ENCODE data around the gene HBZ. TPM values are rescaled to one million over a fixed set of nuclear protein-coding genes. Genes with fewer than 3 reads are reported as not detected.
"Not testable (repeated sequence)": the region's sequence is repeated elsewhere in the genome, so short reads cannot be mapped to it uniquely, and the experiment has no call there.

The HBZ gene
- total RNA-seq, 1 donor from 2014 or later, result not detected

GRCh38 chr16:169014-169413 lies 16.6 kb downstream of the HBZ start:
- DNase-seq, result no peak
- no peaks in the 10 kb centered on the region for H3K9me3 ChIP-seq (replicated peaks)
- H3K27me3 ChIP-seq (ENCODE audit: low read depth), result peaks cover 76% of the 10 kb centered on the region
- no peak for TF ChIP-seq CTCF (IDR thresholded peaks at IDR 0.05; ENCODE audit: borderline replicate concordance)
- no peak overlapping the region for H3K4me3 ChIP-seq
- H3K36me3 ChIP-seq, result no peaks in the 10 kb centered on the region
- peaks cover 23% of the 10 kb centered on the region for H3K4me1 ChIP-seq
- H3K27ac ChIP-seq (replicated peaks), result no peak overlapping the region
- intact Hi-C loops (cut with micrococcal nuclease), result no loop called here

DNA sequence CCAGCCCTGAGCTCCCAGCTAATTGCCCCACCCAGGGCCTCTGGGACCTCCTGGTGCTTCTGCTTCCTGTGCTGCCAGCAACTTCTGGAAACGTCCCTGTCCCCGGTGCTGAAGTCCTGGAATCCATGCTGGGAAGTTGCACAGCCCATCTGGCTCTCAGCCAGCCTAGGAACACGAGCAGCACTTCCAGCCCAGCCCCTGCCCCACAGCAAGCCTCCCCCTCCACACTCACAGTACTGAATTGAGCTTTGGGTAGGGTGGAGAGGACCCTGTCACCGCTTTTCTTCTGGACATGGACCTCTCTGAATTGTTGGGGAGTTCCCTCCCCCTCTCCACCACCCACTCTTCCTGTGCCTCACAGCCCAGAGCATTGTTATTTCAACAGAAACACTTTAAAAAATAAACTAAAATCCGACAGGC lies 17.7 kb downstream of the HBZ start:
- H3K4me3 ChIP-seq; H3K27ac ChIP-seq (replicated peaks); intact Hi-C loops (cut with micrococcal nuclease); H3K36me3 ChIP-seq; H3K9me3 ChIP-seq (replicated peaks): not testable (repeated sequence)
- Histone ChIP-seq H3K27me3 (ENCODE audit: low read depth) (peaks cover 82% of the 10 kb centered on the region), H3K4me1 (peaks cover 21% of the 10 kb centered on the region)
- peak; percentile 26 for DNase-seq

DNA sequence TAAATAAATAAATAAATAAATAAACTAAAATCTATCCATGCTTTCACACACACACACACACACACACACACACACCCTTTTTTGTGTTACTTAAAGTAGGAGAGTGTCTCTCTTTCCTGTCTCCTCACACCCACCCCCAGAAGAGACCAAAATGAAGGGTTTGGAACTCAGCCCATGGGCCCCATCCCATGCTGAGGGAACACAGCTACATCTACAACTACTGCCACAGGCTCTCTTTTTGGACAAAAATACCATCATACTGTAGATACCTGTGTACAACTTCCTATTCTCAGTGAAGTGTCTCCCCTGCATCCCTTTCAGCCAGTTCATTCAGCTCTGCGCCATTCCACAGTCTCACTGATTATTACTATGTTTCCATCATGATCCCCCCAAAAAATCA lies 18.3 kb downstream of the HBZ start:
- intact Hi-C loops (cut with micrococcal nuclease), result no loop called here
- Histone ChIP-seq H3K9me3 (replicated peaks) (no peaks in the 10 kb centered on the region), H3K27me3 (ENCODE audit: low read depth) (peaks cover 82% of the 10 kb centered on the region), H3K4me3 (no peak overlapping the region), H3K36me3 (no peaks in the 10 kb centered on the region), H3K27ac (replicated peaks) (no peak overlapping the region), H3K4me1 (peaks cover 17% of the 10 kb centered on the region)
- DNase-seq, result no peak
- TF ChIP-seq CTCF (IDR thresholded peaks at IDR 0.05; ENCODE audit: borderline replicate concordance), result no peak

DNA sequence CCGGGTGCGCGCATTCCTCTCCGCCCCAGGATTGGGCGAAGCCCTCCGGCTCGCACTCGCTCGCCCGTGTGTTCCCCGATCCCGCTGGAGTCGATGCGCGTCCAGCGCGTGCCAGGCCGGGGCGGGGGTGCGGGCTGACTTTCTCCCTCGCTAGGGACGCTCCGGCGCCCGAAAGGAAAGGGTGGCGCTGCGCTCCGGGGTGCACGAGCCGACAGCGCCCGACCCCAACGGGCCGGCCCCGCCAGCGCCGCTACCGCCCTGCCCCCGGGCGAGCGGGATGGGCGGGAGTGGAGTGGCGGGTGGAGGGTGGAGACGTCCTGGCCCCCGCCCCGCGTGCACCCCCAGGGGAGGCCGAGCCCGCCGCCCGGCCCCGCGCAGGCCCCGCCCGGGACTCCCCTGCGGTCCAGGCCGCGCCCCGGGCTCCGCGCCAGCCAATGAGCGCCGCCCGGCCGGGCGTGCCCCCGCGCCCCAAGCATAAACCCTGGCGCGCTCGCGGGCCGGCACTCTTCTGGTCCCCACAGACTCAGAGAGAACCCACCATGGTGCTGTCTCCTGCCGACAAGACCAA lies 20.0 kb downstream of the HBZ start, which contains the start of gene HBA2:
Gene HBA2 (plus strand): TSS at position 503 of the 568 bp plus-strand sequence. CDS start 37 bp downstream, at position 540.
- H3K9me3 ChIP-seq (replicated peaks); H3K4me3 ChIP-seq; H3K4me1 ChIP-seq; H3K27ac ChIP-seq (replicated peaks); DNase-seq; intact Hi-C loops (cut with micrococcal nuclease); H3K36me3 ChIP-seq: not testable (repeated sequence)
- peaks cover 75% of the 10 kb centered on the region for H3K27me3 ChIP-seq (ENCODE audit: low read depth)

DNA sequence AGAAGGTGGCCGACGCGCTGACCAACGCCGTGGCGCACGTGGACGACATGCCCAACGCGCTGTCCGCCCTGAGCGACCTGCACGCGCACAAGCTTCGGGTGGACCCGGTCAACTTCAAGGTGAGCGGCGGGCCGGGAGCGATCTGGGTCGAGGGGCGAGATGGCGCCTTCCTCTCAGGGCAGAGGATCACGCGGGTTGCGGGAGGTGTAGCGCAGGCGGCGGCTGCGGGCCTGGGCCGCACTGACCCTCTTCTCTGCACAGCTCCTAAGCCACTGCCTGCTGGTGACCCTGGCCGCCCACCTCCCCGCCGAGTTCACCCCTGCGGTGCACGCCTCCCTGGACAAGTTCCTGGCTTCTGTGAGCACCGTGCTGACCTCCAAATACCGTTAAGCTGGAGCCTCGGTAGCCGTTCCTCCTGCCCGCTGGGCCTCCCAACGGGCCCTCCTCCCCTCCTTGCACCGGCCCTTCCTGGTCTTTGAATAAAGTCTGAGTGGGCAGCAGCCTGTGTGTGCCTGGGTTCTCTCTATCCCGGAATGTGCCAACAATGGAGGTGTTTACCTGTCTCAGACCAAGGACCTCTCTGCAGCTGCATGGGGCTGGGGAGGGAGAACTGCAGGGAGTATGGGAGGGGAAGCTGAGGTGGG lies 20.9 kb downstream of the HBZ start:
- H3K27ac ChIP-seq (replicated peaks); DNase-seq; H3K36me3 ChIP-seq; H3K9me3 ChIP-seq (replicated peaks); intact Hi-C loops (cut with micrococcal nuclease); H3K4me3 ChIP-seq; H3K4me1 ChIP-seq: not testable (repeated sequence)
- peaks cover 75% of the 10 kb centered on the region for H3K27me3 ChIP-seq (ENCODE audit: low read depth)

DNA sequence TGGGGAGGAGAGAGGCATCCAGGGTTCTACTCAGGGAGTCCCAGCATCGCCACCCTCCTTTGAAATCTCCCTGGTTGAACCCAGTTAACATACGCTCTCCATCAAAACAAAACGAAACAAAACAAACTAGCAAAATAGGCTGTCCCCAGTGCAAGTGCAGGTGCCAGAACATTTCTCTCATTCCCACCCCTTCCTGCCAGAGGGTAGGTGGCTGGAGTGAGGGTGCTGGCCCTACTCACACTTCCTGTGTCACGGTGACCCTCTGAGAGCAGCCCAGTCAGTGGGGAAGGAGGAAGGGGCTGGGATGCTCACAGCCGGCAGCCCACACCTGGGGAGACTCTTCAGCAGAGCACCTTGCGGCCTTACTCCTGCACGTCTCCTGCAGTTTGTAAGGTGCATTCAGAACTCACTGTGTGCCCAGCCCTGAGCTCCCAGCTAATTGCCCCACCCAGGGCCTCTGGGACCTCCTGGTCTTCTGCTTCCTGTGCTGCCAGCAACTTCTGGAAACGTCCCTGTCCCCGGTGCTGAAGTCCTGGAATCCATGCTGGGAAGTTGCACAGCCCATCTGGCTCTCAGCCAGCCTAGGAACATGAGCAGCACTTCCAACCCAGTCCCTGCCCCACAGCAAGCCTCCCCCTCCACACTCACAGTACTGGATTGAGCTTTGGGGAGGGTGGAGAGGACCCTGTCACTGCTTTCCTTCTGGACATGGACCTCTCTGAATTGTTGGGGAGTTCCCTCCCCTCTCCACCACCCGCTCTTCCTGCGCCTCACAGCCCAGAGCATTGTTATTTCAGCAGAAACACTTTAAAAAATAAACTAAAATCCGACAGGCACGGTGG lies 21.7 kb downstream of the HBZ start:
- DNase-seq; H3K4me1 ChIP-seq; H3K4me3 ChIP-seq; H3K9me3 ChIP-seq (replicated peaks); H3K36me3 ChIP-seq; intact Hi-C loops (cut with micrococcal nuclease); H3K27ac ChIP-seq (replicated peaks): not testable (repeated sequence)
- H3K27me3 ChIP-seq (ENCODE audit: low read depth), result peaks cover 75% of the 10 kb centered on the region

GRCh38 chr16:175011-175949 lies 22.8 kb downstream of the HBZ start:
- Histone ChIP-seq H3K4me1 (peaks cover 11% of the 10 kb centered on the region), H3K27me3 (ENCODE audit: low read depth) (peaks cover 77% of the 10 kb centered on the region), H3K27ac (replicated peaks) (no peak overlapping the region), H3K36me3 (no peaks in the 10 kb centered on the region), H3K9me3 (replicated peaks) (no peaks in the 10 kb centered on the region), H3K4me3 (no peak overlapping the region)
- intact Hi-C loops (cut with micrococcal nuclease), result no loop called here
- TF ChIP-seq CTCF (IDR thresholded peaks at IDR 0.05; ENCODE audit: borderline replicate concordance), result no peak
- no peak for DNase-seq

DNA sequence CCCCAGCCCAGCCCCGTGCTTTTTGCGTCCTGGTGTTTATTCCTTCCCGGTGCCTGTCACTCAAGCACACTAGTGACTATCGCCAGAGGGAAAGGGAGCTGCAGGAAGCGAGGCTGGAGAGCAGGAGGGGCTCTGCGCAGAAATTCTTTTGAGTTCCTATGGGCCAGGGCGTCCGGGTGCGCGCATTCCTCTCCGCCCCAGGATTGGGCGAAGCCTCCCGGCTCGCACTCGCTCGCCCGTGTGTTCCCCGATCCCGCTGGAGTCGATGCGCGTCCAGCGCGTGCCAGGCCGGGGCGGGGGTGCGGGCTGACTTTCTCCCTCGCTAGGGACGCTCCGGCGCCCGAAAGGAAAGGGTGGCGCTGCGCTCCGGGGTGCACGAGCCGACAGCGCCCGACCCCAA lies 23.6 kb downstream of the HBZ start:
- H3K27ac ChIP-seq (replicated peaks), result not testable (repeated sequence)

DNA sequence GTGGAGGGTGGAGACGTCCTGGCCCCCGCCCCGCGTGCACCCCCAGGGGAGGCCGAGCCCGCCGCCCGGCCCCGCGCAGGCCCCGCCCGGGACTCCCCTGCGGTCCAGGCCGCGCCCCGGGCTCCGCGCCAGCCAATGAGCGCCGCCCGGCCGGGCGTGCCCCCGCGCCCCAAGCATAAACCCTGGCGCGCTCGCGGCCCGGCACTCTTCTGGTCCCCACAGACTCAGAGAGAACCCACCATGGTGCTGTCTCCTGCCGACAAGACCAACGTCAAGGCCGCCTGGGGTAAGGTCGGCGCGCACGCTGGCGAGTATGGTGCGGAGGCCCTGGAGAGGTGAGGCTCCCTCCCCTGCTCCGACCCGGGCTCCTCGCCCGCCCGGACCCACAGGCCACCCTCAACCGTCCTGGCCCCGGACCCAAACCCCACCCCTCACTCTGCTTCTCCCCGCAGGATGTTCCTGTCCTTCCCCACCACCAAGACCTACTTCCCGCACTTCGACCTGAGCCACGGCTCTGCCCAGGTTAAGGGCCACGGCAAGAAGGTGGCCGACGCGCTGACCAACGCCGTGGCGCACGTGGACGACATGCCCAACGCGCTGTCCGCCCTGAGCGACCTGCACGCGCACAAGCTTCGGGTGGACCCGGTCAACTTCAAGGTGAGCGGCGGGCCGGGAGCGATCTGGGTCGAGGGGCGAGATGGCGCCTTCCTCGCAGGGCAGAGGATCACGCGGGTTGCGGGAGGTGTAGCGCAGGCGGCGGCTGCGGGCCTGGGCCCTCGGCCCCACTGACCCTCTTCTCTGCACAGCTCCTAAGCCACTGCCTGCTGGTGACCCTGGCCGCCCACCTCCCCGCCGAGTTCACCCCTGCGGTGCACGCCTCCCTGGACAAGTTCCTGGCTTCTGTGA lies 24.3 kb downstream of the HBZ start, which contains the start of gene HBA1:
Gene HBA1 (plus strand): TSS at position 204 of the 906 bp plus-strand sequence. CDS start 37 bp downstream, at position 241.
- peaks cover 25% of the 10 kb centered on the region for H3K4me1 ChIP-seq
- DNase-seq; H3K27ac ChIP-seq (replicated peaks); intact Hi-C loops (cut with micrococcal nuclease); H3K9me3 ChIP-seq (replicated peaks); H3K36me3 ChIP-seq: not testable (repeated sequence)
- H3K4me3 ChIP-seq, result peak within 1 kb of the TSS; percentile 36
- H3K27me3 ChIP-seq (ENCODE audit: low read depth), result peaks cover 71% of the 10 kb centered on the region

More for the DNA sequence above, 23.6 kb downstream of the HBZ start:
- H3K36me3 ChIP-seq; DNase-seq; intact Hi-C loops (cut with micrococcal nuclease); H3K9me3 ChIP-seq (replicated peaks): not testable (repeated sequence)
- Histone ChIP-seq H3K27me3 (ENCODE audit: low read depth) (peaks cover 77% of the 10 kb centered on the region), H3K4me3 (peak overlapping the region; percentile 36), H3K4me1 (peaks cover 19% of the 10 kb centered on the region)
